Measurements from ENCODE around the gene ISG20L2. TPM values are rescaled to one million over a fixed set of nuclear protein-coding genes. Genes with fewer than 3 reads are reported as not detected.

Gene ISG20L2
- total RNA-seq, 3 donors from 2014 or later = 27.8 to 33.0 (median 31.0) TPM

DNA sequence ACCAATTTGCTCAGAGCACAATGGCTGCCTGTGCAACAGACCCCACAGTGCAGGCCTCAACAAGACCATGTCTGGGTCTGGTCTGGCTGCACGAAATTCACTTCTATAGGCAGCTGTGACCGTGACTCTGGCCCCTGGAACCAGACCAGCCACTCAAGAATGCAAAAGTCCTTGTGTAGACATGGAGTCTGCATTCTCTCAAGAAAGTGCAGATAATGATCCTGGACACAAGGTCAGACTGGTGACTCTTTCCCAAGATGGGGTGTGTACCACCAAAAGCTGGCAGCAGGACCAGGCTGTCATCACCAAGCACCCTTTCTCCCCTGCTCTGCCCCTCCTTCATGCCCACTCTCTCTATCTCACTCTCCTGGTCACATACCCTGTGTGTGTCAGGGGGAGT, 7.4 kb downstream of the ISG20L2 start:
- no peak overlapping the region for H3K4me3 ChIP-seq
- TF ChIP-seq CTCF (IDR thresholded peaks at IDR 0.05) = no peak
- intact Hi-C loops (cut with DNase I, micrococcal nuclease) = no loop called here
- no peak for DNase-seq
- H3K36me3 ChIP-seq (ENCODE audit: low read depth) = no peaks in the 10 kb centered on the region
- ATAC-seq = no peak
- peaks cover 19% of the 10 kb centered on the region for H3K4me1 ChIP-seq (ENCODE audit: low read depth)
- no peaks in the 10 kb centered on the region for H3K9me3 ChIP-seq

- intact Hi-C loops (cut with DNase I, micrococcal nuclease) = no loop called here
- TF ChIP-seq CTCF (IDR thresholded peaks at IDR 0.05) = no peak
- no peak overlapping the region for H3K4me3 ChIP-seq
Measured at GRCh38 chr1:156717351-156717750, 11.2 kb downstream of the ISG20L2 start.

DNA sequence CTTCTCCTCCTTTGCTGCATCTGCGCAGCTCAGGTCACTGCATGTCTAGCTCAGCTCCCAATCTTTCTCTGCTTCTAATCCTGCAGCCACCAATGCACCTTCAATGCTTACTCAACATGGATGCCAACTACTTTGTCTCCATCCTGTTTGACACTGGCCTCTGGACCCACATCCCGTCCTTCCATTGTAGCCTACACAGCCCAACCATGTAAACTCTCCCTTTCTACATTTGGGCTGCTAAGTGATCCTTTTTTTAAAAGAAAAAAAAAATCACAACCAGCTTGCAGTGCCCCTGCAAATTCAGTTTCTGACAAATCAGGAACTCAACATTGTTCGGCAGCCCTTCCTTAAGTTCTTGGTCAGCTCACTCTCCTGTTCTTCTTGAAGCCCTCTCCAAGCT, 13.7 kb downstream of the ISG20L2 start:
- no peak for TF ChIP-seq CTCF (IDR thresholded peaks at IDR 0.05)
- intact Hi-C loops (cut with DNase I, micrococcal nuclease) = no loop called here

More at GRCh38 chr1:156717351-156717750, 11.2 kb downstream of the ISG20L2 start:
- no peaks in the 10 kb centered on the region for H3K4me1 ChIP-seq (ENCODE audit: low read depth)
- DNase-seq (no peak), ATAC-seq (no peak)
- H3K9me3 ChIP-seq = no peaks in the 10 kb centered on the region
- no peaks in the 10 kb centered on the region for H3K36me3 ChIP-seq (ENCODE audit: low read depth)

DNA sequence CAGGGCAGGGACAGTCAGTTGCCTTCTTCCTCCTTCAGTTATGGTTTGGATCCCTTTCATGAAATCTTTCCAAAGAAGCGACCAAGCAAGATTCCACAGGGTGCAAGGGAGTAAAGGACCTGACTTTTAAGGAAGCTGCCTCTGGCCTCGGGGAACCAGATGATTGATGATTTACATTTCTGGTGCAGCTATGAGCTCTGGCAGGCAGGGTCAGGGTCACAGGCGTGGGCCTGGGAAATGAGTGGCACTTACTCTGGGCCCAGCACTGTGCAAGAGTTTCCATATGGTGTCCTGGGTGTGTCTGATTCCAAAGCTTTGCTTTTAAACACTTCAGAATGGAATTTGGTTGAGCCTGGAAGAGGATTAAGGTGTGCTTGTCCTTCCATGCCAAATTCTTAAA, 15.9 kb downstream of the ISG20L2 start:
- no peak for TF ChIP-seq CTCF (IDR thresholded peaks at IDR 0.05)
- intact Hi-C loops (cut with DNase I, micrococcal nuclease) = no loop called here
- DNase-seq (no peak), ATAC-seq (no peak)
- Histone ChIP-seq H3K36me3 (ENCODE audit: low read depth) (no peaks in the 10 kb centered on the region), H3K4me3 (no peak overlapping the region), H3K9me3 (no peaks in the 10 kb centered on the region), H3K4me1 (ENCODE audit: low read depth) (peaks cover 2% of the 10 kb centered on the region)

More for the DNA sequence above, 13.7 kb downstream of the ISG20L2 start:
- Histone ChIP-seq H3K4me3 (no peak overlapping the region), H3K36me3 (ENCODE audit: low read depth) (no peaks in the 10 kb centered on the region), H3K4me1 (ENCODE audit: low read depth) (no peaks in the 10 kb centered on the region), H3K9me3 (no peaks in the 10 kb centered on the region)
- no peak for ATAC-seq
- DNase-seq = no peak

GRCh38 chr1:156711011-156711817, 17.4 kb downstream of the ISG20L2 start:
- Histone ChIP-seq H3K4me1 (ENCODE audit: low read depth) (peaks cover 8% of the 10 kb centered on the region), H3K4me3 (no peak overlapping the region), H3K9me3 (no peaks in the 10 kb centered on the region), H3K36me3 (ENCODE audit: low read depth) (no peaks in the 10 kb centered on the region)
- intact Hi-C loops (cut with DNase I, micrococcal nuclease) = no loop called here
- DNase-seq (no peak), ATAC-seq (no peak)
- no peak for TF ChIP-seq CTCF (IDR thresholded peaks at IDR 0.05)

Data from mucosa of descending colon (tissue), 3 donors.